GM18505 (cell line): ENCODE results near the gene DERL2.
"Not testable (repeated sequence)": the region's sequence is repeated elsewhere in the genome, so short reads cannot be mapped to it uniquely, and the experiment has no call there.

Source experiments
- ATAC-seq: cut with Tn5 transposase; IDR thresholded peaks from one replicate; pipeline ENCODE4 v1.9.1; 2021; ENCODE audit not compliant: unreplicated experiment
- POLR2A ChIP-seq: IDR thresholded peaks from 4 replicates; pipeline ENCODE4 v1.6.1; 2011; ENCODE audit warnings: borderline replicate concordance; ENCODE audit not compliant: insufficient read depth, insufficient read length; ENCODE audit errors: extremely low read depth

The DERL2 gene

GRCh38 chr17:5437721-5438317, 48.2 kb downstream of the DERL2 start:
- TF ChIP-seq POLR2A = no peak
- ATAC-seq = no peak

GRCh38 chr17:5435781-5436315, 50.1 kb downstream of the DERL2 start:
- not testable (repeated sequence) for ATAC-seq

- no peak for ATAC-seq
These were observed 51.0 kb downstream of the DERL2 start for GRCh38 chr17:5434984-5435383.

GRCh38 chr17:5431949-5432556, 53.9 kb downstream of the DERL2 start:
- TF ChIP-seq POLR2A = no peak
- ATAC-seq = no peak

More at GRCh38 chr17:5434984-5435383, 51.0 kb downstream of the DERL2 start:
- TF ChIP-seq POLR2A = no peak

GRCh38 chr17:5431234-5431633, 54.7 kb downstream of the DERL2 start:
- not testable (repeated sequence) for ATAC-seq

GRCh38 chr17:5430413-5430999, 55.5 kb downstream of the DERL2 start:
- TF ChIP-seq POLR2A = no peak

GRCh38 chr17:5429191-5429887, 56.6 kb downstream of the DERL2 start:
- no peak for ATAC-seq
- TF ChIP-seq POLR2A = no peak

More at GRCh38 chr17:5430413-5430999, 55.5 kb downstream of the DERL2 start:
- ATAC-seq = no peak

GRCh38 chr17:5425826-5426225, 60.2 kb downstream of the DERL2 start:
- ATAC-seq = no peak
- TF ChIP-seq POLR2A = no peak

GRCh38 chr17:5424909-5425308, 61.1 kb downstream of the DERL2 start:
- ATAC-seq = no peak
- TF ChIP-seq POLR2A = no peak

GRCh38 chr17:5422505-5422904, 63.5 kb downstream of the DERL2 start:
- no peak for ATAC-seq
- TF ChIP-seq POLR2A = no peak
